Uterus (tissue), 4 donors: ENCODE data around the gene SLC10A4. TPM values are rescaled to one million over a fixed set of nuclear protein-coding genes. Genes with fewer than 3 reads are reported as not detected.

ENCODE experiments used
- DNase-seq, 2 donors: peaks; one replicate each; pipeline ENCODE4 v3.0.0-alpha.2; 2019 to 2020
- H3K27ac ChIP-seq, 2 donors: fragments of 200-600 bp; sonication (generic); 1 replicate in 1 of 2; 2 replicates in 1 of 2; pipeline ENCODE4 v1.5.1; 2016 to 2018
- H3K27me3 ChIP-seq, 2 donors: fragments of 200-600 bp; sonication (generic); one replicate each; pipeline ENCODE4 v1.5.1; 2018 to 2019; ENCODE audit warnings: control low read depth in 1 of 2
- H3K36me3 ChIP-seq, 2 donors: fragments of 200-600 bp; sonication (generic); one replicate each; pipeline ENCODE4 v1.5.1; 2019; ENCODE audit warnings: control low read depth in 1 of 2
- H3K4me1 ChIP-seq, 2 donors: fragments of 200-600 bp; sonication (generic); one replicate each; pipeline ENCODE4 v1.5.1; 2018 to 2019; ENCODE audit warnings: control low read depth in 1 of 2
- H3K4me3 ChIP-seq, 2 donors: fragments of 200-600 bp; sonication (generic); 1 replicate in 1 of 2; 2 replicates in 1 of 2; pipeline ENCODE4 v1.5.1; 2018 to 2019; ENCODE audit warnings: mild to moderate bottlenecking in 1 of 2
- H3K9me3 ChIP-seq, 2 donors: fragments of 200-600 bp; sonication (generic); one replicate each; pipeline ENCODE4 v1.5.1; 2019; ENCODE audit warnings: control low read depth in 1 of 2
- POLR2A ChIP-seq, 2 donors: fragments of 450-650 bp; IDR thresholded peaks; one replicate each; pipeline ENCODE4 v1.6.1; 2016; ENCODE audit warnings: antibody characterized with exemption in 2 of 2, mild to moderate bottlenecking in 1 of 2, moderate library complexity in 1 of 2
- intact Hi-C: fragments of 100-400 bp; cut with DNase I; formaldehyde crosslinking; loops from one replicate; pipeline ENCODE4 v1.15.1; 2023; ENCODE audit warnings: low total_unique reads
- total RNA-seq, 4 donors: library from RNA; depleted of rRNA in 3 of 4; stranded (reverse); fragments of >200 nt in 3 of 4; gene quantifications; one replicate each; pipeline versions ENCODE4 v1.1.0 to v1.2.4, GENCODE V29; 2014 to 2023
- TF ChIP-seq, protein P1 (sequence below), 4 experiments: fragments of 200-600 bp in 2 of 4; fragments of 450-650 bp in 2 of 4; sonication (generic) in 2 of 4; IDR thresholded peaks; one replicate each; pipeline ENCODE4 v1.5.1; 2016 to 2019; ENCODE audit warnings: antibody characterized with exemption in 4 of 4, mild to moderate bottlenecking in 2 of 4, moderate library complexity in 1 of 4
- donor health status: DM: yes; HTN: yes; CAD: no.

The SLC10A4 gene
- total RNA-seq, 4 donors from 2014 or later = 0.24 to 1.2 TPM; not detected in 2

DNA sequence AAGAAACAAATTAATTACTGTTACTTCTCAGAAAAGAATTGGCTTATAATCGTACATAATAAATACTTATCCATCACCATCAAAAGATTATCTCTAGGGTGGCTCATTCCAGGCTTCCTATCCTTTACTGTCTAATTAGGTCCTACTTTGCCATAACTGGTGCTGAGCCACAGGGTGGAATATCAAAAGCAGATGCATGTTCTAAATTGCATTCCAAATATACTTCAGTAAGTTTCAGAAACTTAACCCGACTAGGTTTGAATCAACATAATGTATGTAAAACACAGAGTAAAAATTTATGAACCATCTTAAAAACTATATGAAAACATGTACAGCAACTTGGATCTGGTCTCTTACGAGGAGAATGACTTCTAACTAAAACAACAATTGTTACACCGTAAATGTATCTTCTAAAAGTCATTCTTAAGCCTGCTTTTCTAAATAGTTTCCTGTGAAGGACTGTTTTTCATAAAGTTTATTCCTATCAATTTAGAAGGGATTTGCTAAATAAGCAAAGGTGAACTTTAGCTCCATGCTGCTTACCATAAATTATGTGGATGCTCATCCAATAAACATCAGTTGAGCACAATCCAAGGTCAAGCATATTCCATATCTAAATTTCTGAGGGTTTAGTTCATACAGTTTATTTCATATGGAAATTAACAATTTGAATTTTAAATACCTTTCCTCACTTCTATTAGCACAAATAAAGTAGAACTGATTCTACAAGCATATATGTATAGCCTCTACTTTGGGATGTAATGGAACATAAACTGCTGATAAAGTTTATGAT is 20.3 kb downstream of the SLC10A4 start:
- Histone ChIP-seq H3K9me3 (no peaks in the 10 kb centered on the region), H3K4me3 (no peak overlapping the region), H3K36me3 (no peaks in the 10 kb centered on the region), H3K4me1 (no peaks in the 10 kb centered on the region), H3K27me3 (no peaks in the 10 kb centered on the region), H3K27ac (no peak overlapping the region)
- TF ChIP-seq, protein P1, sequence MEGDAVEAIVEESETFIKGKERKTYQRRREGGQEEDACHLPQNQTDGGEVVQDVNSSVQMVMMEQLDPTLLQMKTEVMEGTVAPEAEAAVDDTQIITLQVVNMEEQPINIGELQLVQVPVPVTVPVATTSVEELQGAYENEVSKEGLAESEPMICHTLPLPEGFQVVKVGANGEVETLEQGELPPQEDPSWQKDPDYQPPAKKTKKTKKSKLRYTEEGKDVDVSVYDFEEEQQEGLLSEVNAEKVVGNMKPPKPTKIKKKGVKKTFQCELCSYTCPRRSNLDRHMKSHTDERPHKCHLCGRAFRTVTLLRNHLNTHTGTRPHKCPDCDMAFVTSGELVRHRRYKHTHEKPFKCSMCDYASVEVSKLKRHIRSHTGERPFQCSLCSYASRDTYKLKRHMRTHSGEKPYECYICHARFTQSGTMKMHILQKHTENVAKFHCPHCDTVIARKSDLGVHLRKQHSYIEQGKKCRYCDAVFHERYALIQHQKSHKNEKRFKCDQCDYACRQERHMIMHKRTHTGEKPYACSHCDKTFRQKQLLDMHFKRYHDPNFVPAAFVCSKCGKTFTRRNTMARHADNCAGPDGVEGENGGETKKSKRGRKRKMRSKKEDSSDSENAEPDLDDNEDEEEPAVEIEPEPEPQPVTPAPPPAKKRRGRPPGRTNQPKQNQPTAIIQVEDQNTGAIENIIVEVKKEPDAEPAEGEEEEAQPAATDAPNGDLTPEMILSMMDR (IDR thresholded peaks at IDR 0.05) = no peak
- no peak for TF ChIP-seq POLR2A (IDR thresholded peaks at IDR 0.05)
- intact Hi-C loops = no loop called here
- no peak for DNase-seq

DNA sequence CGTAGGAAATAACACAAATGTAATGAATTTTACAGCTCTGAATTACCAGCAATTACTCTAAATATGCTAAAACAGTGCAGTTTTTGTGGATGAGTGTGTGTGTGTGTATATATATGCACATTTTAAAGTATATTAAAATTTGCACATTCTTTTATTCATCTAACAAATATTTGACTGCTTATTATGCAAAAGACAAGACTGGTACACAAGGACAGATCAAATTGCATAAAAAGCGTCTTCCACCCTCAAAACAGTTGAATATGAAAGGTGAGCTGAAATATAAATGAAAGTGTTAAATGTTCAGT is 20.8 kb downstream of the SLC10A4 start:
- Histone ChIP-seq H3K9me3 (no peaks in the 10 kb centered on the region), H3K4me3 (no peak overlapping the region), H3K27me3 (no peaks in the 10 kb centered on the region), H3K36me3 (no peaks in the 10 kb centered on the region), H3K27ac (no peak overlapping the region), H3K4me1 (no peaks in the 10 kb centered on the region)
- no peak for DNase-seq
- TF ChIP-seq, protein P1 (IDR thresholded peaks at IDR 0.05) = no peak
- no peak for TF ChIP-seq POLR2A (IDR thresholded peaks at IDR 0.05)
- intact Hi-C loops = no loop called here

DNA sequence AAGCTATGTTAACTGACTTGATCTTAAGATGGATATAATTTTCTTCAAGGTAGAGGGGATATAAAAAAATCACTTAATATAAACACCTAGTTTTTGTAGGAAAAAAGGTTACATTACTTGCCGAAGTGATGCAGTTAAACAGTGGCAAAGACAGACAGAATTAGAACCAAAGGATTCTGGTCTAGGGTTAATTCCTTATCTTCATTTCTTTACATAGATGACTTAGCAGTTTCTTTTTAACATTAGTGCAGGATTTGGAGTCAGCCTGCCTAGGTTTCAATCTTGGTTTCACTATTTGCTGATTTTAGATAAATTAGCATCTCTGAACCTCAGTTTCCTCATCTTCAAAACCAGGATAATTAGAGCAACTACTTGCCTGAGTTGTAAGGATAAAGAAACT is 21.2 kb downstream of the SLC10A4 start:
- Histone ChIP-seq H3K36me3 (no peaks in the 10 kb centered on the region), H3K4me3 (no peak overlapping the region), H3K27me3 (no peaks in the 10 kb centered on the region), H3K9me3 (no peaks in the 10 kb centered on the region), H3K27ac (no peak overlapping the region), H3K4me1 (no peaks in the 10 kb centered on the region)
- intact Hi-C loops = no loop called here
- TF ChIP-seq POLR2A (IDR thresholded peaks at IDR 0.05) = no peak
- TF ChIP-seq, protein P1 (IDR thresholded peaks at IDR 0.05) = no peak
- no peak for DNase-seq

DNA sequence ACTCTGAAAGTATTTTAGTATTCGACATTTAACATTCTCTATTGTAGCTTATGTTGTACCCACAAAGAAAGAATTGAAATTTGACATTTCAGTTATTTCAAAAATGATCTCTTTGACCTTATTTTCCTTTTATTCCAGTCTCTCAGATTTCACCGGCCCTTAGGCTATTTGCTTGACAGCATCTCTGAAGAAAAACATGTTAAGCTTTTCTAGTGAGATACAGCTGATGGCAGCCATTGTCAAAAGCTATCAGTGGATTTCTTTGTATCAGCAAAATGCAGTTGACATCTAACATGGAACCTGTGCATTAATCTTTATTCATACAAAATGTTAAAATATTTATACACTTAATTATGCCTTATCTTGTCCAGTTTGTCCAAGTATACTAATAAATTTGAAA is 23.6 kb downstream of the SLC10A4 start:
- no peaks in the 10 kb centered on the region for H3K36me3 ChIP-seq
- DNase-seq = no peak
- H3K27ac ChIP-seq = no peak overlapping the region
- intact Hi-C loops = no loop called here
- H3K27me3 ChIP-seq = no peaks in the 10 kb centered on the region
- H3K4me3 ChIP-seq = no peak overlapping the region
- H3K9me3 ChIP-seq = no peaks in the 10 kb centered on the region
- no peak for TF ChIP-seq POLR2A (IDR thresholded peaks at IDR 0.05)
- TF ChIP-seq, protein P1 (IDR thresholded peaks at IDR 0.05) = no peak
- H3K4me1 ChIP-seq = no peaks in the 10 kb centered on the region

DNA sequence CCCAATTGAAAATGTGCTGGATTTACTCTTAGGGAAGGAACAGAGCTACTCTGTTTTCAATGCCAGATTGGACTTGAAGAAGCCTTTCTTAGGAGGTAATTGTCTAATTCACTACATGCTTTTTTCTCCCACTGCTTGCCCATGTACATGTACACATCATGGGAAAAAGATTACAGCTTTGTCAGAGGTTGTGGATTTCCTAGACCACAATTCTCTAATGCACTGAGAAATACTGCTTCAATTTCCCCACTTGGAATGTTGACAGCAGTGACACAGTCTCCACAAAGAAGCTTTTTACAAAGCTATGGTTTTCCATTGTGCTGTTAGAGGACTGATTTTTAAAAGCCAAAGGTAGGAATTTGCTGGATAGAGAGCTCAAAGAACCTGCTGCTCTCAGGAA is 26.4 kb downstream of the SLC10A4 start:
- H3K4me3 ChIP-seq = no peak overlapping the region
- no peak for DNase-seq
- no peak for TF ChIP-seq POLR2A (IDR thresholded peaks at IDR 0.05)
- TF ChIP-seq, protein P1 (IDR thresholded peaks at IDR 0.05) = no peak
- no peaks in the 10 kb centered on the region for H3K36me3 ChIP-seq
- H3K27me3 ChIP-seq = no peaks in the 10 kb centered on the region
- H3K9me3 ChIP-seq = no peaks in the 10 kb centered on the region
- intact Hi-C loops = no loop called here
- H3K27ac ChIP-seq = no peak overlapping the region
- no peaks in the 10 kb centered on the region for H3K4me1 ChIP-seq
